Suprapubic skin (tissue), 4 donors: Measurements from ENCODE around the gene PSME3.

Source experiments
- CTCF ChIP-seq, 2 donors: fragments of 200-600 bp in 1 of 2; fragments of 450-650 bp in 1 of 2; sonication (generic) in 1 of 2; IDR thresholded peaks; one replicate each; pipeline ENCODE4 v1.5.1; 2016 to 2019; ENCODE audit warnings: antibody characterized with exemption in 2 of 2, mild to moderate bottlenecking in 1 of 2, moderate library complexity in 1 of 2
- EP300 ChIP-seq: sonication (generic); formaldehyde crosslinking; IDR thresholded peaks from one replicate; pipeline ENCODE4 v1.6.1; 2017; ENCODE audit warnings: antibody characterized with exemption
- POLR2A ChIP-seq, 2 donors: fragments of 450-650 bp; IDR thresholded peaks; one replicate each; pipeline ENCODE4 v1.6.1; 2017; ENCODE audit warnings: antibody characterized with exemption in 2 of 2, mild to moderate bottlenecking in 2 of 2, moderate library complexity in 2 of 2
- POLR2AphosphoS5 ChIP-seq, 3 donors: sonication (generic); formaldehyde crosslinking; IDR thresholded peaks; one replicate each; pipeline ENCODE4 v1.6.1; 2017; ENCODE audit warnings: antibody characterized with exemption in 3 of 3

- TF ChIP-seq CTCF (IDR thresholded peaks at IDR 0.05): no peak
- TF ChIP-seq POLR2A (IDR thresholded peaks at IDR 0.05): no peak
- TF ChIP-seq EP300: no peak
- TF ChIP-seq POLR2AphosphoS5 (IDR thresholded peaks at IDR 0.05): no peak
Observed at GRCh38 chr17:42809250-42809649, 23.9 kb upstream of the PSME3 start.
